Neutrophil (primary cell): ENCODE data around the gene FCHSD2.
A peak's percentile ranks its signal among the peaks of the same experiment; 100 is the strongest.

ENCODE experiments used
- H3K27ac ChIP-seq: fragments of 200-600 bp; sonication (generic); 2 replicates; pipeline ENCODE4 v1.5.1; 2016; ENCODE audit warnings: mild to moderate bottlenecking, moderate library complexity
- H3K27me3 ChIP-seq: fragments of 200-600 bp; sonication (generic); 2 replicates; pipeline ENCODE4 v1.6.0; 2016; ENCODE audit warnings: mild to moderate bottlenecking
- H3K36me3 ChIP-seq: fragments of 200-600 bp; sonication (generic); 2 replicates; pipeline ENCODE4 v1.5.1; 2017
- H3K4me1 ChIP-seq, 2 experiments: fragments of 200-600 bp in 1 of 2; sonication (generic) in 1 of 2; 1 replicate in 1 of 2; 2 replicates in 1 of 2; pipeline versions ENCODE4 v1.5.1 to v1.6.1; 2013 to 2016; ENCODE audit warnings: low read depth in 1 of 2, low read length in 1 of 2, mild to moderate bottlenecking in 1 of 2, moderate library complexity in 1 of 2; ENCODE audit not compliant: control insufficient read depth in 1 of 2, insufficient read depth in 1 of 2
- H3K4me3 ChIP-seq, 2 experiments: fragments of 200-600 bp in 1 of 2; sonication (generic) in 1 of 2; 1 replicate in 1 of 2; 2 replicates in 1 of 2; pipeline ENCODE4 v1.5.1; 2013 to 2016; ENCODE audit warnings: low read depth in 1 of 2, low read length in 1 of 2, mild to moderate bottlenecking in 1 of 2, moderate library complexity in 1 of 2
- H3K9me3 ChIP-seq: fragments of 200-600 bp; sonication (generic); 2 replicates; pipeline ENCODE4 v1.5.1; 2016
- TF ChIP-seq, protein P1 (sequence below): fragments of 200-600 bp; sonication (generic); IDR thresholded peaks from 2 replicates; pipeline ENCODE4 v1.5.1; 2016; ENCODE audit warnings: antibody characterized with exemption

FCHSD2 gene

DNA sequence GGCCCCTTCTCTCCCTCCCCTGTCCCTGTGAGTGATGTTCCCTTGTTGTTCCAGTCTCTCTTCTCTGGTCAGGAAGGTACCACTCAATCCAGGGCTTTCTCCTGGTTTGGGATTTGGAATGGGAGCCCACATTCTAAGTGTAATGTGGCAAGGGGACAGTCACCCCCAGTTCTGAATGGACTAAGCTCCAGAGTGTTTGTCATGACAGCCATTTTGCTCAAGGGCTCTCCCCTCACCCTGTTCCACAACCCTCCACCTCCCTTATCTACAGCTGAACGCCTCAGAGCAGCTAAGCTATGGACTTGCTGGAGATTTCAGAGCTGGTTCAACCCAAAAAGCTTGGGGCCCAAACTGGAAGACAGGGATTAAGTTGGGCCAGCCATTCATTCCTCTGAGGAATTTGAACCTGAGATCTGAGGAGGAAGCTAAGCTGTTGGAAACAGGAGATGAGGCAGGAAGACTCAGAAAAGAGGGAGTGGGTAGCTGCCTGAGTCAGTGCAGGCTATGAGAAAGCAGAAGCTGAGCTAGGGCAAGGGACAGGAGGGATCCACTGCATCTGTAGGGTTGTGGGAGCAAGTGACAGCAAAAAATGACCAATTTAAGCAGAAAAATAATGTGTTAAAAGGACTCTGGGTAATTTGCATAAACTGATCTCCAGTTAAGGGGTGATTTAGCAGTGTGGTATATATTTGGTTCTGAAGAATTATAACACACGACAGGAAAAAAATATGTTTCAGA, 22.9 kb upstream of the FCHSD2 start:
- Histone ChIP-seq H3K27me3 (no peaks in the 10 kb centered on the region), H3K9me3 (no peaks in the 10 kb centered on the region), H3K36me3 (no peaks in the 10 kb centered on the region), H3K4me3 (no peak overlapping the region), H3K4me1 (peaks cover 0 to 8% of the 10 kb centered on the region in 2 experiments), H3K27ac (no peak overlapping the region)
- TF ChIP-seq, protein P1, sequence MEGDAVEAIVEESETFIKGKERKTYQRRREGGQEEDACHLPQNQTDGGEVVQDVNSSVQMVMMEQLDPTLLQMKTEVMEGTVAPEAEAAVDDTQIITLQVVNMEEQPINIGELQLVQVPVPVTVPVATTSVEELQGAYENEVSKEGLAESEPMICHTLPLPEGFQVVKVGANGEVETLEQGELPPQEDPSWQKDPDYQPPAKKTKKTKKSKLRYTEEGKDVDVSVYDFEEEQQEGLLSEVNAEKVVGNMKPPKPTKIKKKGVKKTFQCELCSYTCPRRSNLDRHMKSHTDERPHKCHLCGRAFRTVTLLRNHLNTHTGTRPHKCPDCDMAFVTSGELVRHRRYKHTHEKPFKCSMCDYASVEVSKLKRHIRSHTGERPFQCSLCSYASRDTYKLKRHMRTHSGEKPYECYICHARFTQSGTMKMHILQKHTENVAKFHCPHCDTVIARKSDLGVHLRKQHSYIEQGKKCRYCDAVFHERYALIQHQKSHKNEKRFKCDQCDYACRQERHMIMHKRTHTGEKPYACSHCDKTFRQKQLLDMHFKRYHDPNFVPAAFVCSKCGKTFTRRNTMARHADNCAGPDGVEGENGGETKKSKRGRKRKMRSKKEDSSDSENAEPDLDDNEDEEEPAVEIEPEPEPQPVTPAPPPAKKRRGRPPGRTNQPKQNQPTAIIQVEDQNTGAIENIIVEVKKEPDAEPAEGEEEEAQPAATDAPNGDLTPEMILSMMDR, result no peak

DNA sequence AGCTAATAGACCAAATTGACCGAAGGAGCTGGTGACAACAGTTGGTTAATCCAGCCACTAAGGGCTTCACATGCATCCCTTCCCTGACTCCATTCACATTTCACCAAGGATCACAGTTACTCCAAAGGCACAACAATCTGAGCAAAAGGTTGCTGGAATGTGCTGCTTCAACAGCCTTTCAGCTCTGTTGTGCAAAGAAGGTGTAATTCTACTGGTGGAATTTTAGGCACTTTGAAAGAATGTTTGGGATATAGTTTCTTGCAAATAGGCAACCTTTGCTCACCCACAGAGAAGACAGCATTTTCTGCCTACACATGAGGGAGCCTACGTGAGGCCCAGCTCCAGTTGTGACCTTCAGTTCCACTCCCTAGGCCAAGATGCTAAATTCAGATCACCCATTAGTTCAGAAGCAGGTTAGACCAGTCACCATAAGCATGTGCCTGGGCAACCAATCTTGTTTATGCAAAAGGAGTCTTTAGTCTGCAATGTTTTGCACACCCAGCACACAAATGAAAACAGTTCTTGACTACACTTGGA, 21.6 kb upstream of the FCHSD2 start:
- TF ChIP-seq, protein P1, result no peak

DNA sequence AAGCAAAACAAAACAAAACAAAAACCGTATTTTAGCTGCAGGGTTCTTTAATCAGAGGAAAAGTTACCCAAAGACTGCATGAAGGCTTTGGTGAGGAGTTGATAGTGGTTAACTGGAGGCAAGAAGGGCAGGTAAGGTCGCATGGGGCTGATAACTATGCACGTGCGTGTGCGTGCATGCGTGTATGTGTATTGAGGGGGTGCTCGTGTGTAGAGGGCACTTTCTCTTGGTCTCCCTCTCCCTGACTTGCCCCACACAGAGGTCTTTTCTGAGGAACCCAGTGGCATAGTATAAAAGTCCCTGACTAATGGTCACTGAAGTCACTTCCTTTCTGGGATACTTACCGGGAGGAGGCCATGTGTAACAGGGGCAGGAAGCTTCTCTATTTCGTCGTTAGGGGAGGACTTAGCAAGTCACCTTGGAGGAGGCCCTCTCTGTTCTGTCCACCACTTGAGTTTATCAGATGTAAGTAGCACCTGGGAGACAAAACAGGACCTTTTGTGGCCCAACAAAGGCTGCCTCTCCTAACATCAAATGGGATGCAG, 20.1 kb upstream of the FCHSD2 start:
- Histone ChIP-seq H3K36me3 (no peaks in the 10 kb centered on the region), H3K27ac (peak overlapping the region; percentile 0), H3K4me1 (peaks cover 10 to 17% of the 10 kb centered on the region in 2 experiments), H3K4me3 (no peak overlapping the region), H3K9me3 (no peaks in the 10 kb centered on the region), H3K27me3 (no peaks in the 10 kb centered on the region)
- TF ChIP-seq, protein P1, result no peak

More for the DNA sequence above, 21.6 kb upstream of the FCHSD2 start:
- Histone ChIP-seq H3K4me1 (peaks cover 0 to 8% of the 10 kb centered on the region in 2 experiments), H3K36me3 (no peaks in the 10 kb centered on the region), H3K27ac (no peak overlapping the region), H3K9me3 (no peaks in the 10 kb centered on the region), H3K4me3 (no peak overlapping the region), H3K27me3 (no peaks in the 10 kb centered on the region)

DNA sequence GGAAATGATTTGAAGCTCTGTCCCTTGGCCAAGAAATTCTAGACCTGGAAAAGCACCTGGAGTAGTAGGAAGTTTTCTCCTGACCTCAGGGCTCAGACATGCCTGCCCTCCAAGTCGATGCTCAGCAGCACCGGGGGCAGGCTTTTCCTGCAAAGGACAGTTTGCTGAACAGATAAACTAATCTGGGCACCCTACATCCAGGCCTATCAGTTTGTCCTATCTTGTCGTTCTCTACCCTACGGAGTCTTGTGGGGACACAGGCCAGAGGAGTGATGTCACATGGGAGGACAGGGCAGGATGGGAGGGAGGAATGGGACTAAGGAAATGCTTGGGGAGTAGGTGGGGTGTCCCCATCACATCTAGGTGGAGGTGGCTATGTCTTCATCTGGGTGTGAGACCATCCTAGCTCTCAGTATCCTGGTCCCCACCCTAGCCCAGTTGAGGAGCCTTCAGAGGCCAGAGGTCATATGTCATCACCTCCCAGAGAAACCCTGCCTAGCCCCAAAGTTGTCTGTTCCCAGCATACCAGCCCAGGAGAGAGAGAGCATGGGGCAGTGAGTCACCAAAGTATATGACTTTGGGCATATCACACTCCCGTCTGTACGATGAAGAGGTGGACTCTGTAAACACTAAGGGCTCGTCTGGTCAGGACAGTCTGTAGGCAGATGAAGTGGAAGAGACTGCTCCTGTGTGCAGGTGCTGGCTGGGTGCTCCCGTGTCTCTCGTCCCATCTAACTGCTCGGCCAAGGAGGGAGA, 18.1 kb upstream of the FCHSD2 start:
- Histone ChIP-seq H3K9me3 (no peaks in the 10 kb centered on the region), H3K27me3 (no peaks in the 10 kb centered on the region), H3K27ac (no peak overlapping the region), H3K36me3 (no peaks in the 10 kb centered on the region), H3K4me1 (peaks cover 12 to 21% of the 10 kb centered on the region in 2 experiments), H3K4me3 (no peak overlapping the region)
- TF ChIP-seq, protein P1, result no peak

DNA sequence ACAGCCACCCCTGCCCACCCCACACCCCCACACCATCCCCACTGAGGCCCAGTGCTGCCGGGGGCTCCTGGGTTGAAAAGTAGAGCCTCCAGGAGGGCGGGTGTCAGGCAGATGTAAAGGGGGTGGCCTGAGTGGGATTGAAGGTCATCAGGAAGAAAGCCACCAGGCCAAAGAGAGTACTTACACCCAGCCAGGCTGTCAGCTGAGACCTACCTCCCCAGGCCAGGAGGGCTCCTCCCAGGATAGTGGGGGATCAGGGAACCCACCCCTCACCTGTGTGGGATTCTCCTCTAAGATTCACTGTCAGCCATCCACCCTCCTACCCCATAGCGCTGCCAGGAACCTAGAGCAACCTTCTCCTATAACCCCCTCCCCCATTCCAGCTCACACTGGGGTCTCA, 17.2 kb upstream of the FCHSD2 start:
- no peaks in the 10 kb centered on the region for H3K36me3 ChIP-seq
- no peaks in the 10 kb centered on the region for H3K9me3 ChIP-seq
- H3K4me1 ChIP-seq, result peaks cover 20 to 30% of the 10 kb centered on the region in 2 experiments
- no peaks in the 10 kb centered on the region for H3K27me3 ChIP-seq
- no peak overlapping the region for H3K27ac ChIP-seq
- H3K4me3 ChIP-seq, result no peak overlapping the region
- TF ChIP-seq, protein P1, result no peak
